Spleen (tissue), 11 donors: ENCODE data around the gene PEX14. TPM values are rescaled to one million over a fixed set of nuclear protein-coding genes. Genes with fewer than 3 reads are reported as not detected.

Experiments
- DNase-seq: peaks from one replicate; pipeline ENCODE4 v3.0.0-alpha.2; 2020
- H3K27ac ChIP-seq, 8 donors: fragments of 200-600 bp; sonication (generic) in 7 of 8; 1 replicate in 4 of 8; 2 replicates in 4 of 8; pipeline versions ENCODE4 v1.5.0 to v1.8.0; 2016 to 2021; ENCODE audit warnings: inconsistent platforms in 4 of 8, mild to moderate bottlenecking in 4 of 8, moderate library complexity in 1 of 8
- H3K27me3 ChIP-seq, 7 donors: fragments of 200-600 bp; sonication (generic) in 6 of 7; replicated peaks in 1 of 7; 1 replicate in 4 of 7; 2 replicates in 3 of 7; pipeline versions ENCODE4 v1.5.0 to v1.8.0; 2016 to 2021; ENCODE audit warnings: inconsistent platforms in 3 of 7, mild to moderate bottlenecking in 1 of 7
- H3K36me3 ChIP-seq, 6 donors: fragments of 200-600 bp; sonication (generic) in 5 of 6; 1 replicate in 4 of 6; 2 replicates in 2 of 6; pipeline versions ENCODE4 v1.5.0 to v1.8.0; 2016 to 2021; ENCODE audit warnings: inconsistent platforms in 2 of 6
- H3K4me1 ChIP-seq, 6 donors: fragments of 200-600 bp; sonication (generic) in 5 of 6; 1 replicate in 3 of 6; 2 replicates in 3 of 6; pipeline versions ENCODE4 v1.5.0 to v1.8.0; 2016 to 2021; ENCODE audit warnings: inconsistent platforms in 3 of 6
- H3K4me3 ChIP-seq, 8 donors: fragments of 200-600 bp; sonication (generic) in 7 of 8; 1 replicate in 4 of 8; 2 replicates in 4 of 8; pipeline versions ENCODE4 v1.5.0 to v1.8.0; 2016 to 2021; ENCODE audit warnings: inconsistent platforms in 4 of 8, mild to moderate bottlenecking in 4 of 8, moderate library complexity in 2 of 8
- H3K9me3 ChIP-seq, 8 donors: fragments of 200-600 bp; sonication (generic) in 7 of 8; 1 replicate in 4 of 8; 2 replicates in 4 of 8; pipeline versions ENCODE4 v1.5.0 to v1.8.0; 2016 to 2021; ENCODE audit warnings: inconsistent platforms in 4 of 8
- CTCF ChIP-seq, 11 experiments: fragments of 200-600 bp in 7 of 11; fragments of 450-650 bp in 4 of 11; sonication (generic) in 4 of 11; IDR thresholded peaks in 8 of 11; conservative IDR thresholded peaks in 3 of 11; 1 replicate in 7 of 11; 2 replicates in 4 of 11; pipeline versions ENCODE4 v1.4.0 to v1.8.0; 2016 to 2021; ENCODE audit warnings: antibody characterized with exemption in 11 of 11, inconsistent platforms in 4 of 11, mild to moderate bottlenecking in 1 of 11
- POLR2A ChIP-seq, 3 donors: fragments of 450-650 bp; IDR thresholded peaks; one replicate each; pipeline ENCODE4 v1.5.1; 2017; ENCODE audit warnings: antibody characterized with exemption in 3 of 3, mild to moderate bottlenecking in 1 of 3
- POLR2AphosphoS5 ChIP-seq, 3 donors: sonication (generic); formaldehyde crosslinking; IDR thresholded peaks; one replicate each; pipeline ENCODE4 v1.5.1; 2017; ENCODE audit warnings: antibody characterized with exemption in 3 of 3
- WGBS, 5 donors: extraction: QIAGEN DNeasy Blood & Tissue Kit in 3 of 5; methylation state at CpG; one replicate each; pipeline versions ENCODE4 v1.1.5 to v1.1.7; 2013 to 2018; 5-methylcytosine and 5-hydroxymethylcytosine counted together
- intact Hi-C: fragments of 100-400 bp; cut with DNase I; formaldehyde crosslinking; loops from one replicate; pipeline ENCODE4 v1.15.0; 2023; ENCODE audit warnings: low total_unique reads
- polyA plus RNA-seq, 3 donors: library from polyadenylated mRNA; stranded (reverse); fragments of 200-250 nt; gene quantifications; one replicate each; pipeline ENCODE4 v1.2.1, GENCODE V29; 2013
- total RNA-seq, 7 donors: library from RNA; depleted of rRNA in 3 of 7; stranded (reverse); fragments of >200 nt in 3 of 7; fragmentation: NEBNext Ultra II Directional in 4 of 7; extraction: Animal tissue kit (Norgen Biotek cat#: 25700) in 4 of 7; gene quantifications; one replicate each; pipeline versions ENCODE4 v1.1.0 to v1.2.1, GENCODE V29; 2016 to 2021
- donor health status: healthy with polysubstance abuse.
- donor health status: DM: no; HTN: no; CAD: no; lungs with moderate emphysema.
- donor health status: DM: no; HTN: no; CAD: no.
- donor health status: Bipolar disorder and iron deficiency.
- donor health status: healthy.
- donor health status: DM: no; HTN: no; CAD: no.
- donor health status: DM: yes; HTN: yes; CAD: no.

The PEX14 gene
- total and polyA plus RNA-seq, 10 donors: 9.3 to 19.7 (median 12.1) TPM

DNA sequence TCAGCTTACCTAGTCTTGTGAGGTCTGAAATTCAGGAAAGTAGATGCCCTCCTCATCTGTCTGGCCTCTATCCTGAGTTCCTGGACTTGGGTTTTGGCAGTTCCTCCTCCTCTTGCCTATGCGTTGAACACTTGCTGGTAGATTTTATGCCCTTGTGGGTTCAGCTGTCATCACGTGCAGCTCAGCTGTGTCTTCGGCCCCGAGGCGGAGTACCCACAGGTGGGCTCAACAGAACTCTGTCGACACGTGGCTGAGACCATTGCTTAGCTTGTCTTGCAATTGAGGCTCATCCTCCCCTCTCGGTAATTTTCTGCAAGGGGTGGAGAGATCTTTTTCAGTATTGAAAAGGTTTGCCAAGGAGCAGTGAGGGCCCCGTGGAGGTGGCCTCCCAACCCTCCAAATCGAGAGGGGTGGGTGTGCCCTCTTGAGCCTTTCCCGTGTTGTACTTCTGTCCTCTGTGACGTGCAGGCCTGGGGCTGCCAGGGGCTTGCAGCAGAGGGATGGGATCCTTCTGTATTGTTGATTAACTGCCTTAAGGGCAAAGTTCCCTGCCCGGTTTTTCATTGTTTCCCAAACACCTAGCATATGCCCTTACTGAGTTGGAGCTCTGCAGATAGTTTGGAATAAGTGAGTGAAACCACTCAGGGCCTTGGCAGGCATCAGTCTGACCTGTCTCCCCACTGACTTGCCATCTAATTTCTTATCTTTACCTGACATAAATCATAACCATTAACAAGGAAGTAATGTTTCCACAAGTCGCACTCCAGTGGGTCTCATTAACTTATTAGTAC lies 41.6 kb upstream of the PEX14 start:
- Histone ChIP-seq H3K27ac (no peak overlapping the region), H3K36me3 (peaks cover 0 to 5% (median 0%) of the 10 kb centered on the region in 6 donors), H3K27me3 (no peaks in the 10 kb centered on the region), H3K4me3 (no peak overlapping the region), H3K4me1 (peaks cover 6 to 39% (median 23%) of the 10 kb centered on the region in 6 donors), H3K9me3 (no peaks in the 10 kb centered on the region)
- intact Hi-C loops: loop anchor here (5.0 kb wide), 2 partner anchors 44 to 59 kb away; no protein-coding TSS in a partner anchor
- TF ChIP-seq POLR2AphosphoS5 (IDR thresholded peaks at IDR 0.05) (no peak), CTCF (IDR thresholded peaks at IDR 0.05 in 8 of 11, conservative IDR thresholded peaks at IDR 0.05 in 3 of 11) (no peak), POLR2A (IDR thresholded peaks at IDR 0.05) (no peak)
- DNase-seq: no peak
- 76 to 85% (median 81%) methylated on average over 13 to 14 of the region's 14 CpGs for WGBS, 5 donors

DNA sequence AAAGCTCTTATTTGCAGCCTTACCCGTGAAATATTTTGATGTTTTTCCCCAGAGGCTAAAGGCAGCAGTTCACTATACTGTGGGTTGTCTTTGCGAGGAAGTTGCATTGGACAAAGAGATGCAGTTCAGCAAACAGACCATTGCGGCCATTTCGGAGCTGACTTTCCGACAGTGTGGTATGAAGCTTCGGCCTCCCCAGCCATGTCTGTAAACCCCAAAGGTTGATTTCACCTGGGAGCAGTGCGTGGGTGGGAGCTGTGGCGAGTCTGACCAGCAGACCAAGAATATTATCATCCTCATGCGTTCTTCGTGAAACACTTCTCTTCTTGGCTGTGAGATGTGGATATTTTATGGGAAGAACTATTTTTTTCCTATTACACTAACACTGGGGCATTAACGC lies 41.0 kb upstream of the PEX14 start:
- Histone ChIP-seq H3K36me3 (peaks cover 0 to 5% (median 0%) of the 10 kb centered on the region in 6 donors), H3K4me3 (no peak overlapping the region), H3K9me3 (no peaks in the 10 kb centered on the region), H3K27me3 (no peaks in the 10 kb centered on the region), H3K27ac (no peak overlapping the region), H3K4me1 (peaks cover 6 to 32% (median 20%) of the 10 kb centered on the region in 6 donors)
- intact Hi-C loops: loop anchor here (5.0 kb wide), 2 partner anchors 44 to 59 kb away; no protein-coding TSS in a partner anchor
- TF ChIP-seq CTCF (IDR thresholded peaks at IDR 0.05 in 8 of 11, conservative IDR thresholded peaks at IDR 0.05 in 3 of 11) (no peak), POLR2A (IDR thresholded peaks at IDR 0.05) (no peak), POLR2AphosphoS5 (IDR thresholded peaks at IDR 0.05) (no peak)
- 82 to 94% (median 88%) methylated on average over 11 of the region's 11 CpGs for WGBS, 5 donors
- no peak for DNase-seq

DNA sequence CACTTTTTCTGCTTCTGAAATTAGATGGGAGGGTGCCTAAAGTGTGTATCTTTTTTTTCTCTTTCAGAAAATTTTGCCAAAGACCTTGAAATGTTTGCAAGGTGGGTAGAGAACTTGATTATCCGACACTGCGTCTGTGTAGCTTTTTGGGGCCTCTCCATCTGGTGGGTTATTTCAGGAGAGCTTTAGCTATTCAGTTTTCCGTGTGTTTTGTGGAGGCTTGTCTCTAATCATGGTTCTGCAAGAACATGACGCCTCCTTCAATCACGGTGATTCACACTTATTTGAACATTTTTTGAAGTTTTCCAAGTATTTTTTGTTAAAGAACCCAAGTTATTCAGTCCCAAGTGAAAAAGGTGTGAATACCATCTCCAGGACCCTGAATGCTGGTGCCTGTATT lies 40.2 kb upstream of the PEX14 start:
- TF ChIP-seq CTCF (IDR thresholded peaks at IDR 0.05 in 8 of 11, conservative IDR thresholded peaks at IDR 0.05 in 3 of 11): no peak
- TF ChIP-seq POLR2A (IDR thresholded peaks at IDR 0.05): no peak
- no peak for TF ChIP-seq POLR2AphosphoS5 (IDR thresholded peaks at IDR 0.05)
- no peak for DNase-seq
- peaks cover 6 to 27% (median 18%) of the 10 kb centered on the region in 6 donors for H3K4me1 ChIP-seq
- no peak overlapping the region for H3K4me3 ChIP-seq
- no peak overlapping the region for H3K27ac ChIP-seq
- H3K9me3 ChIP-seq: no peaks in the 10 kb centered on the region
- H3K36me3 ChIP-seq: peaks cover 0 to 5% (median 0%) of the 10 kb centered on the region in 6 donors
- WGBS, 5 donors: 93 to 97% (median 95%) methylated on average over 5 of the region's 5 CpGs
- intact Hi-C loops: loop anchor here (5.0 kb wide), 2 partner anchors 43 to 58 kb away; no protein-coding TSS in a partner anchor
- no peaks in the 10 kb centered on the region for H3K27me3 ChIP-seq

DNA sequence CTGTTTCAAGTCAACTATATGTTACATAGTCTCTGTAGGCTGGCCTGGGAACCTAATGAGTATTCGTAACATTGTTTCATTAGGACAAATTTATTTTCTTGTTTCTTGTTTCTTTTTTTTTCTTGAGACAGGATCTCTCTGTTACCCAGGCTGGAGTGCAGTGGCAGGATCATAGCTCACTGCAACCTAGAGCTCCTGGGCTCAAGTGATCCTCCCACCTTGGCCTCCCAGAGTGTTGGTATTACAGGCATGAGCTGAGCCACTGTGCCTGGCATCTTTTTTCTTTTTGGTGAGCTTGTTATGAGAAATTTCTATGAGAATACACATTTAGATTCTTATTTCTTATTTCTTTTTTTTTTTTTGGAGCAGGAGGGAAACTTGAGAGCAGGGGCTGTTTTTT lies 37.7 kb upstream of the PEX14 start:
- 88 to 100% (median 96%) methylated on average over 1 of the region's 1 CpG for WGBS, 5 donors
- H3K27ac ChIP-seq: no peak overlapping the region
- no peak for TF ChIP-seq POLR2AphosphoS5 (IDR thresholded peaks at IDR 0.05)
- TF ChIP-seq CTCF (IDR thresholded peaks at IDR 0.05 in 8 of 11, conservative IDR thresholded peaks at IDR 0.05 in 3 of 11): no peak
- no peak for TF ChIP-seq POLR2A (IDR thresholded peaks at IDR 0.05)
- H3K9me3 ChIP-seq: no peaks in the 10 kb centered on the region
- H3K27me3 ChIP-seq: no peaks in the 10 kb centered on the region
- intact Hi-C loops: no loop called here
- H3K4me3 ChIP-seq: no peak overlapping the region
- H3K4me1 ChIP-seq: peaks cover 0 to 6% (median 0%) of the 10 kb centered on the region in 6 donors
- H3K36me3 ChIP-seq: peaks cover 0 to 15% (median 0%) of the 10 kb centered on the region in 6 donors
- no peak for DNase-seq
